Left lung (tissue), 10 donors: ENCODE results near the gene UGT1A7. TPM values are rescaled to one million over a fixed set of nuclear protein-coding genes. Genes with fewer than 3 reads are reported as not detected.
"Not testable (repeated sequence)": the region's sequence is repeated elsewhere in the genome, so short reads cannot be mapped to it uniquely, and the experiment has no call there.

Source experiments
- ATAC-seq: fragments of 200-7000 bp; cut with Tn5 transposase; one replicate; pipeline ENCODE4 v1.9.1; 2020; ENCODE audit warnings: moderate library complexity
- DNase-seq, 4 donors: peaks; one replicate each; pipeline ENCODE4 v3.0.0-alpha.2; 2013 to 2020
- H3K27ac ChIP-seq, 2 donors: fragments of 200-600 bp; sonication (generic) in 1 of 2; one replicate each; pipeline versions ENCODE4 v1.5.0 to v1.8.0; 2020 to 2021
- H3K27me3 ChIP-seq, 2 donors: fragments of 200-600 bp; sonication (generic) in 1 of 2; one replicate each; pipeline versions ENCODE4 v1.5.0 to v1.8.0; 2020 to 2021
- H3K36me3 ChIP-seq, 2 donors: fragments of 200-600 bp; sonication (generic) in 1 of 2; one replicate each; pipeline versions ENCODE4 v1.5.0 to v1.8.0; 2020 to 2021
- H3K4me1 ChIP-seq, 2 donors: fragments of 200-600 bp; one replicate each; pipeline ENCODE4 v1.8.0; 2021
- H3K4me3 ChIP-seq, 2 donors: fragments of 200-600 bp; sonication (generic) in 1 of 2; one replicate each; pipeline versions ENCODE4 v1.5.0 to v1.8.0; 2020 to 2021; ENCODE audit warnings: mild to moderate bottlenecking in 1 of 2
- H3K9me3 ChIP-seq, 2 donors: fragments of 200-600 bp; sonication (generic) in 1 of 2; one replicate each; pipeline versions ENCODE4 v1.5.0 to v1.8.0; 2020 to 2021
- CTCF ChIP-seq, 2 donors: fragments of 200-600 bp; sonication (generic) in 1 of 2; IDR thresholded peaks; one replicate each; pipeline versions ENCODE4 v1.5.0 to v1.8.0; 2021; ENCODE audit warnings: antibody characterized with exemption in 2 of 2
- intact Hi-C, 2 donors: fragments of 100-400 bp; cut with DNase I; formaldehyde crosslinking; loops; one replicate each; pipeline versions ENCODE4 v1.11.2 to v1.14.2; 2022
- polyA plus RNA-seq, 6 donors: library from polyadenylated mRNA; unstranded; fragments of 120-200 nt; gene quantifications; one replicate each; pipeline ENCODE4 v1.2.1, GENCODE V29; 2013; ENCODE audit not compliant: insufficient read length in 6 of 6
- total RNA-seq, 2 donors: library from RNA; stranded (reverse); fragmentation: NEBNext Ultra II Directional; extraction: Animal tissue kit (Norgen Biotek cat#: 25700); gene quantifications; one replicate each; pipeline ENCODE4 v1.2.1, GENCODE V29; 2021
- donor health status: DM: no; HTN: yes; CAD: no.
- donor health status: DM: no; HTN: no; CAD: no.

Gene UGT1A7
- total and polyA plus RNA-seq, 8 donors = not detected

- H3K9me3 ChIP-seq = no peaks in the 10 kb centered on the region
Observed at GRCh38 chr2:233712611-233713261, 31.0 kb downstream of the UGT1A7 start, which contains the start of gene UGT1A5. UGT1A5 (plus strand) TSS chr2:233712907; CDS start chr2:233712992, 85 bp downstream.

GRCh38 chr2:233713262-233713615 lies 31.5 kb downstream of the UGT1A7 start:
- Histone ChIP-seq H3K27ac (no peak overlapping the region), H3K4me3 (no peak overlapping the region), H3K4me1 (no peaks in the 10 kb centered on the region), H3K27me3 (peaks cover 0 to 14% of the 10 kb centered on the region in 2 donors), H3K9me3 (no peaks in the 10 kb centered on the region), H3K36me3 (no peaks in the 10 kb centered on the region)
- no peak for TF ChIP-seq CTCF (IDR thresholded peaks at IDR 0.05)
- ATAC-seq = no peak
- no peak for DNase-seq
- intact Hi-C loops = no loop called here

More at GRCh38 chr2:233712611-233713261, 31.0 kb downstream of the UGT1A7 start, which contains the start of gene UGT1A5:
- no peak within 1 kb of the TSS for H3K4me3 ChIP-seq
- H3K36me3 ChIP-seq = no peaks in the 10 kb centered on the region
- intact Hi-C loops = no loop called here
- H3K27me3 ChIP-seq = peaks cover 0 to 9% of the 10 kb centered on the region in 2 donors
- no peak for TF ChIP-seq CTCF (IDR thresholded peaks at IDR 0.05)
- H3K4me1 ChIP-seq = no peaks in the 10 kb centered on the region
- no peak for DNase-seq
- no peak within 1 kb of the TSS for H3K27ac ChIP-seq
- no peak for ATAC-seq

GRCh38 chr2:233714121-233714520 lies 32.4 kb downstream of the UGT1A7 start:
- Histone ChIP-seq H3K4me3 (no peak overlapping the region), H3K9me3 (no peaks in the 10 kb centered on the region), H3K27me3 (peaks cover 0 to 15% of the 10 kb centered on the region in 2 donors), H3K4me1 (no peaks in the 10 kb centered on the region), H3K27ac (no peak overlapping the region), H3K36me3 (no peaks in the 10 kb centered on the region)
- DNase-seq (no peak), ATAC-seq (no peak)
- intact Hi-C loops = no loop called here
- TF ChIP-seq CTCF (IDR thresholded peaks at IDR 0.05) = no peak

- no peak within 1 kb of the TSS for H3K4me3 ChIP-seq
- TF ChIP-seq CTCF (IDR thresholded peaks at IDR 0.05) = no peak
- DNase-seq (no peak), ATAC-seq (no peak)
- H3K27ac ChIP-seq = no peak within 1 kb of the TSS
- peaks cover 0 to 15% of the 10 kb centered on the region in 2 donors for H3K27me3 ChIP-seq
- no peaks in the 10 kb centered on the region for H3K4me1 ChIP-seq
- H3K9me3 ChIP-seq = no peaks in the 10 kb centered on the region
- intact Hi-C loops = no loop called here
- H3K36me3 ChIP-seq = no peaks in the 10 kb centered on the region
Observed at GRCh38 chr2:233718552-233718951, 36.9 kb downstream of the UGT1A7 start, which contains the start of gene UGT1A4. UGT1A4 (plus strand) TSS chr2:233718736; CDS start chr2:233718821, 85 bp downstream.

- Histone ChIP-seq H3K27ac (no peak within 1 kb of the TSS), H3K4me1 (no peaks in the 10 kb centered on the region), H3K27me3 (no peaks in the 10 kb centered on the region), H3K9me3 (no peaks in the 10 kb centered on the region), H3K36me3 (no peaks in the 10 kb centered on the region), H3K4me3 (no peak within 1 kb of the TSS)
- no peak for ATAC-seq
- TF ChIP-seq CTCF (IDR thresholded peaks at IDR 0.05) = no peak
- no peak for DNase-seq
- intact Hi-C loops = no loop called here
Observed at GRCh38 chr2:233728723-233729301, 47.1 kb downstream of the UGT1A7 start, which contains the start of gene UGT1A3. UGT1A3 (plus strand) TSS chr2:233729042; CDS start chr2:233729127, 85 bp downstream.

GRCh38 chr2:233736868-233737653 lies 55.4 kb downstream of the UGT1A7 start:
- ATAC-seq, H3K9me3 ChIP-seq, H3K4me1 ChIP-seq, H3K4me3 ChIP-seq, DNase-seq, H3K36me3 ChIP-seq, H3K27ac ChIP-seq, intact Hi-C loops: not testable (repeated sequence)
- H3K27me3 ChIP-seq = peaks cover 0 to 12% of the 10 kb centered on the region in 2 donors
